Stimulated activated CD4-positive, alpha-beta T cell treated with anti-CD3 and anti-CD28 coated beads, TNF-alpha, amount 100 ng/mL, for 4 hours (primary cell): ENCODE measurements around the gene TEKT2.

Experiments
- DNase-seq, 3 experiments: peaks; one replicate each; pipeline ENCODE4 v3.0.0-alpha.2; 2020; ENCODE audit warnings: low read depth in 3 of 3

Gene TEKT2

DNA sequence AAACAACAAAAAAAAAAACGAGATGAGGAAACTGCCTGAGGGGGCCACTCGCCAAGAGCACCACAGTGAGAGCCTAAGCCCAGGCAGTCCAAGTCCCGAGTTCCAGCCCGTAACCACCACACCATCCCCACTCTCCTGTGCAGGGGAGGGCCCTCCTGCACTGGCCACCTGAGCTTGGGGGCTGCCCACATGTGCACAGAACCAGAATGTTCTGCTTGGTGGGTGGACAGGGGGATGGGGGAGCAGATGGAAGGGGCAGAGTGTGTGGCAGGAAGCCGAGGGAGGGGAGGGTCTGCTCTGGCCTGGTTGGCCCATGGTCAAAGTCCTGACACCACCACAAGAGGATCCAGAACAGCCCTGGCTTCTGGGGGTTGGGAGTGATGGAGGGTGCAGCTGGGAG is 22.4 kb downstream of the TEKT2 start:
- no peak for DNase-seq

DNA sequence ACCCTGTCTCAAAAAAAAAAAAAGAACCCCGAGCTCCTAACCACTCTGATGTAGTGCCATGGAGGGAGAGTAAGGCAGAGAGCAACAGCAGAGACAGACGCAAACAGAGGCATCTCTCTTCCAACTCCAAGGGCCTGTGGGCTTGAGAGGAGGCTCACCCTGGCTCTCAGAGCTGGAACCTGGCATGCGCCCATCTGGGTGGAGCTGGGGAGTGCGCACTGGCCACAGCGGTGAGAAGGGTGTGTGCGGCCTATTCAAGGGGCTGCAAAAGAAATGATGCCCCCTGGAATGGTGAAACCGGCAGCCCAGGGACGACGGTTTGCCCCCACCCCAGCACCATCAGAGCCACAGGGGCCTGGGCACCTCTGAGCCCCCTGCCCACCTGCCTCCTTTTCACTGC is 23.5 kb downstream of the TEKT2 start:
- DNase-seq: no peak

- no peak for DNase-seq
Measured at GRCh38 chr1:36108314-36108713, 24.4 kb downstream of the TEKT2 start.

GRCh38 chr1:36109041-36109679 is 25.3 kb downstream of the TEKT2 start:
- no peak for DNase-seq

- DNase-seq: no peak
Measured at GRCh38 chr1:36111151-36111550, 27.3 kb downstream of the TEKT2 start.

DNA sequence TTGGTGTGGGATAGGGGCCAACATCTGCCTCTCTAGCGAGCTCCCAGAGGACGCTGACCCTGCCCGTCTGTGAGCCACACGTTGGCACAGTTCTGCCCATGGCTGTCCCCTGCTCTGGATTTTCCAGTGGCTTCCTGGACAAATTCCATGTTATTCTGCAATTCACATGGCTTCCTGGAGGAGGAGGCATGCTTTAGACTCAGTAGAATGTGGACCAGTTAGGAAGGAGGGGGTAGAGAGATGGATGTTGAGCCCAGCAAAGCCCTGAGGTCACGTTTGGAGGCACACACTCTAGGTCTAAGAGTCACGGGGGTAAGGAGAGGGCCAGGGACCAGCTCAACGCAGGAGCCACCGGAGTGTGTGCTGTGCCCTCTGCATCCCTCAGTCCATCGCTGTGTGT is 28.9 kb downstream of the TEKT2 start:
- DNase-seq: no peak

GRCh38 chr1:36114371-36114770 is 30.5 kb downstream of the TEKT2 start:
- DNase-seq: no peak

- DNase-seq: no peak
Measured at GRCh38 chr1:36115200-36115669, 31.3 kb downstream of the TEKT2 start.

DNA sequence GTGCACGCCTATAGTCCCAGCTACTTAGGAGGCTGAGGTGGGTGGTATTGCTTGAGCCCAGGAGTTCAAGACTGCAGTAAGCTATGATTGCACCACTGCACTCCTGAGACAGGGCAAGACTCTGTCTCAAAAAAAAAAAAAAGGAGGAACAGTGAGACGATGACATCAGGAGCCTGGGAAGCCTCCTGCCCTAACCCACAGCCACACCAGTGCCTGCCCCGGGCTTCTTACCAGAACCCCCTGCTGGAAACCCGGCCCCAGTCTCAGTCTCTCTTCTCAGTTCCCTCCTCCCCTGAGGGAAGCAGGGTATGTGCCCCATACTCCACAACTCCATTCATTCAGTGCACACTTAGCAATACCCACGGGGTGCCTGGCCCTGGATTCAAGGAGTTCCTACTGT is 32.0 kb downstream of the TEKT2 start:
- DNase-seq: no peak

DNA sequence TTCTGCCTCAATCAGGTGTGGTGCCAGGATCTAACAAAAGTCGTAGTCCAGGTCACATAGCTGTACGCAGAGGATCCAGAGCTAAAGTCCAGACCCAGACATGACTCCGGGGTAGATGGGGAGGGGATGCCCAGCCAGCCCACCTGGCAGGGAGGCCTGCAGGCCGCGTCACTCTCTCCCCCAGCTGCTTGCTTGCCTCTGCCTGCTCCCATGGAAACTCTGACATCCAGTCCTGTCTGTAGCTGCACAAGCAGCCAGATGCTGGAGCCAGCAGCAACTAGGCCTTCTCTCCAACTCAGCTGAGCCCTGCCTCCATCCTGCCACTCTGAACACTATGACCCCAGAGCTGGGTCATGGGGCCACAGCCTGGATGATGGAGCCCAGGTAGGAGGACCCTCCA is 33.0 kb downstream of the TEKT2 start:
- no peak for DNase-seq

- DNase-seq: no peak
Measured at GRCh38 chr1:36118447-36119204, 34.7 kb downstream of the TEKT2 start.

- DNase-seq: no peak
Measured at GRCh38 chr1:36119456-36119855, 35.6 kb downstream of the TEKT2 start.

GRCh38 chr1:36122062-36123030 is 38.5 kb downstream of the TEKT2 start:
- no peak for DNase-seq

DNA sequence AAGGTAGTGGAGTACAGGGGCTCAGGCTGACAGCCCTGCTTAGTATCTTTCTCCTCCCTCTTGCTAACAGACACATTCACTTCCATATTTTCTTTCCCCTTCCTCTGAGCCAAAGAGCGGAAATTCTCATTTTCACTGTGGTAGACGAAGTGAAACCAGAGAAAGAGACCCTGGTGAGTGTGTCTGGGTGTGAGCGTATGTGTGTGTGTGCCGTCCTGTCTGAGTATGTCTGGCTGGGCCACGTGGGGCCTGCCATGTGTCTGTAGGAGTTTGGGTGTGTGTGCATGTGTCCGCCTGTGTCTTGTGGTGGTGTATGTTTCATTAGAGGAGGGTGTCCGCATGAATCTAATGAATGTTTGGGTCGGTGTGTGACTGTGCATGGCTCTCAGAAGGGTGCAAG is 39.5 kb downstream of the TEKT2 start:
- no peak for DNase-seq

GRCh38 chr1:36124404-36125128 is 40.7 kb downstream of the TEKT2 start:
- no peak for DNase-seq

- no peak for DNase-seq
Measured at GRCh38 chr1:36125129-36125991, 41.5 kb downstream of the TEKT2 start, which contains the start of gene COL8A2. Gene COL8A2 (minus strand): TSS chr1:36125222. CDS start chr1:36100242, 24,980 bp downstream.

DNA sequence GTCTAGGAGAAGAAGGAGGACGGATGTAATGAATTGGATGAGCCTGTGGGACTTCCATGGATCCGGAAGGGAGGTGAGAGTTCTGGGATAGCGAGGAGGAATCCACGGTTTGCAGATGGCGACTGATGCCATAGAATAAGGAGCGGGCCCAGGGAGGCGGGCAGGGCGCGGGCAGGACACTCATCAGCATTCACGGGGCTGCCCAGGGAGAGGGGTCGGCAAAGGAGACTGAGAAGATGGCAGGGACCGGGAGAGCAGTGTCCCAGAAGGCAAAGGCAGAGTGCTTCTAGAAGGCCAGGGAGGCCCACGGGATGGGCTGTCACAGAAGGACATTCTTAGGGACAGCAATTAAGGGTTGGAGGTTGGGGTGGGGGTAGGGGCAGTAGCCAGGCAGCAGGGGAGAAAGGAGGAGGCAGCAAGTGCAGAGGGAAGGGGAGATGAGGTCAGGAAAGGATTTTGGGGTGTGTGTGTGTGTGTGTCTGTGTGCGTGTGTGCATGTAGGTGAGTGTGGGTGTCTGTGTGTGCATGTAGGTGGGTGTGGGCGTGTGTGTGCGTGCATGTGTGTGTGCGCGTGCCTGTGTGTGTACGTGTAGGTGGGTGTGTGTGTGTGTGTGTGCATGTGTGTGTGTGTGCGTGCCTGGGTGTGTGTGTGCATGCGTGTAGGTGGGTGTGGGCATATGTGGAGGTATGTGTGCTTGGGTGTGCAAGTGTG is 42.3 kb downstream of the TEKT2 start:
- no peak for DNase-seq

DNA sequence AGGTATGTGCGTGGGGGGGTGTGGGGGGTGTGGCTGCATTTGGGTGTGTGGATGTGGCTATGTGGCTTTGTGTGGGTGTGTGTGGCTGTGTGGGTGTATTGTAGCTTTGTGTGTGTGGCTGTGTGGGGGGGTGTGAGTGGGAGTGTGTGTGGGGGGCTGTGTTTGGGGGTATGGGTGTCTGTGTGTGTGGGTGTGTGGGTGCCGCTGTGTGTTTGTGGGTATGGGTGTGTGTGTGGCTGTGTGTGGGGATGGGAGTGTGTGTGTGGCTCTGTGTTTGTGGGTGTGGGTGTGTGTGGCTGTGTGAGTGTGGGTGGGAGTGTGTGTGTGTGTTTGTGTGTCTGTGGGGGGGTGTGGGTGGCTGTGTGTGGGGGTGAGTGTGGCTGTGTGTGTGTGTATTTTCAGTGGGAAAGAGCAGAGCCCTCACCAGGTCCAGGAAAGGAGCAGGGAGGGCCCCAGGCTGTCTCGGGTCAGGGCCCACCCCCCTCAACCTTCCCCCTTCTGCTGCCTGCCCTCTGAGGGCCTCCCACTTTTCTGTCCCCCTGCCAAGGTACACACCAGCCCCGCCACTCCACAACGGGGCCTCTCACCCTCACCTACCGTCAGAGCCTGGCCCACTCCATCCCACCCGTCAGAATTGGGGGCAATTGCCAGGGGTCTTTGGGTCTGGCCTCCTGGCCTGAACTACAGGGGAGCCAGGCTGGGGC is 43.1 kb downstream of the TEKT2 start:
- no peak for DNase-seq
